ENCODE data around the gene PCGF2.

DNA sequence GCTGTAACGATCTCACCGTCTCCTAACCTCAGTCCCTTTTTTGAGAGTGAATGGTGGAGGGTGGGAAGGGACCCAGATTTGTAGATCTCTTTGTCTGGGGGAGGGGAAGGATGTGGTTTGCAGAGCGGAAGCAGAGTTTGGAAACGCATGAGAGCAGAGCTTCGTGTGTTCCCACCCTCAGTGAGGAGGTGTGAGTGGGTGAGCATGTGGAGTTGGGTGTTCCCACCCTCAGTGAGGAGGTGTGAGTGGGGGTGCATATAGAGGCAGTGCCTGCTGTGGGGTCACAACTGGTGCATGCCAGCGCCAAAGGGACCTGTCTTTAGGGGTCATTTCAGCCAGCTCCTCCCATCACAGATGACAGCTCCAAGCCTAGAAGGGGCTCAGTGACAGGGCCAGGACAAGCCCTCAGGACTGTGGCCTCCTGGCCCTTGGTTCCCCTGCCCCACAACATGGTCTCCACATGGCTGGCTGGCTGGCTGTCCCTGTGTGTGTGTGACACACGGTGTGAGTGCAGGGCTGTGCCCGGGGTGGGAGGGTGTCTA lies 19.8 kb downstream of the PCGF2 start:
- TF ChIP-seq CREM (IDR thresholded peaks at IDR 0.05; ENCODE audit: low read depth) (no peak), POLR2A (IDR thresholded peaks at IDR 0.05; ENCODE audit: low read depth, low read length) (peak; percentile 68)
- TF ChIP-seq, protein P1, sequence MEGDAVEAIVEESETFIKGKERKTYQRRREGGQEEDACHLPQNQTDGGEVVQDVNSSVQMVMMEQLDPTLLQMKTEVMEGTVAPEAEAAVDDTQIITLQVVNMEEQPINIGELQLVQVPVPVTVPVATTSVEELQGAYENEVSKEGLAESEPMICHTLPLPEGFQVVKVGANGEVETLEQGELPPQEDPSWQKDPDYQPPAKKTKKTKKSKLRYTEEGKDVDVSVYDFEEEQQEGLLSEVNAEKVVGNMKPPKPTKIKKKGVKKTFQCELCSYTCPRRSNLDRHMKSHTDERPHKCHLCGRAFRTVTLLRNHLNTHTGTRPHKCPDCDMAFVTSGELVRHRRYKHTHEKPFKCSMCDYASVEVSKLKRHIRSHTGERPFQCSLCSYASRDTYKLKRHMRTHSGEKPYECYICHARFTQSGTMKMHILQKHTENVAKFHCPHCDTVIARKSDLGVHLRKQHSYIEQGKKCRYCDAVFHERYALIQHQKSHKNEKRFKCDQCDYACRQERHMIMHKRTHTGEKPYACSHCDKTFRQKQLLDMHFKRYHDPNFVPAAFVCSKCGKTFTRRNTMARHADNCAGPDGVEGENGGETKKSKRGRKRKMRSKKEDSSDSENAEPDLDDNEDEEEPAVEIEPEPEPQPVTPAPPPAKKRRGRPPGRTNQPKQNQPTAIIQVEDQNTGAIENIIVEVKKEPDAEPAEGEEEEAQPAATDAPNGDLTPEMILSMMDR (IDR thresholded peaks at IDR 0.05 in 2 of 3, conservative IDR thresholded peaks at IDR 0.05 in 1 of 3; ENCODE audit: control insufficient read depth in 2 of 3, extremely low read depth in 1 of 3, insufficient read depth in 1 of 3, low read depth in 3 of 3, low read length in 3 of 3) = no peak
- TF ChIP-seq, protein P2, sequence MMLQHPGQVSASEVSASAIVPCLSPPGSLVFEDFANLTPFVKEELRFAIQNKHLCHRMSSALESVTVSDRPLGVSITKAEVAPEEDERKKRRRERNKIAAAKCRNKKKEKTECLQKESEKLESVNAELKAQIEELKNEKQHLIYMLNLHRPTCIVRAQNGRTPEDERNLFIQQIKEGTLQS (IDR thresholded peaks at IDR 0.05; ENCODE audit: borderline replicate concordance, extremely low read depth, low read depth, low read length) = no peak

Data from GM12878 (cell line).